ENCODE measurements around the gene EYS.

EYS gene

DNA sequence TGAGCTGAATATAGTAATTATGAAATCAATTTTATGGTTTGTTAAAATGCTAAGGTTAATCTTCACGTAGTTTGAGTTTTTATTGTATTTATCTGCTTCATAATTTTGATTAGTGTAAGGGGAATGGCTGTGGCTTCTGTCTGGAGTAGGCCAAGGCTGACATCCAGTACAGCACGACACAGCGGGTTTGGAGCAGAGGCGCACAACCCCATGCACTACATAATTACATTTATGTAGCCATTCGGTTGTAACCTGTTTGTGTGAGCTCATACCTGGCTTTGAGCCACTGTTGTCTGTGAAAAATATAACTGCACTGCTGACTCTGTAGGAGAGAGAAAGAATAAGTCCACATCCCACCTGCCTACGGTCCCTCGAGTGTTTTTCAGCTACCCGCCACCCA, 615.5 kb downstream of the EYS start:
- no peak overlapping the region for H3K4me3 ChIP-seq (ENCODE audit: low read depth, low read length)
- TF ChIP-seq MYC (IDR thresholded peaks at IDR 0.05; ENCODE audit: low read depth, low read length) (no peak), POLR2A (IDR thresholded peaks at IDR 0.05; ENCODE audit: extremely low read depth, insufficient read length) (no peak)
- TF ChIP-seq, protein P1, sequence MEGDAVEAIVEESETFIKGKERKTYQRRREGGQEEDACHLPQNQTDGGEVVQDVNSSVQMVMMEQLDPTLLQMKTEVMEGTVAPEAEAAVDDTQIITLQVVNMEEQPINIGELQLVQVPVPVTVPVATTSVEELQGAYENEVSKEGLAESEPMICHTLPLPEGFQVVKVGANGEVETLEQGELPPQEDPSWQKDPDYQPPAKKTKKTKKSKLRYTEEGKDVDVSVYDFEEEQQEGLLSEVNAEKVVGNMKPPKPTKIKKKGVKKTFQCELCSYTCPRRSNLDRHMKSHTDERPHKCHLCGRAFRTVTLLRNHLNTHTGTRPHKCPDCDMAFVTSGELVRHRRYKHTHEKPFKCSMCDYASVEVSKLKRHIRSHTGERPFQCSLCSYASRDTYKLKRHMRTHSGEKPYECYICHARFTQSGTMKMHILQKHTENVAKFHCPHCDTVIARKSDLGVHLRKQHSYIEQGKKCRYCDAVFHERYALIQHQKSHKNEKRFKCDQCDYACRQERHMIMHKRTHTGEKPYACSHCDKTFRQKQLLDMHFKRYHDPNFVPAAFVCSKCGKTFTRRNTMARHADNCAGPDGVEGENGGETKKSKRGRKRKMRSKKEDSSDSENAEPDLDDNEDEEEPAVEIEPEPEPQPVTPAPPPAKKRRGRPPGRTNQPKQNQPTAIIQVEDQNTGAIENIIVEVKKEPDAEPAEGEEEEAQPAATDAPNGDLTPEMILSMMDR (IDR thresholded peaks at IDR 0.05; ENCODE audit: low read depth, low read length): no peak
- TF ChIP-seq, protein P2, sequence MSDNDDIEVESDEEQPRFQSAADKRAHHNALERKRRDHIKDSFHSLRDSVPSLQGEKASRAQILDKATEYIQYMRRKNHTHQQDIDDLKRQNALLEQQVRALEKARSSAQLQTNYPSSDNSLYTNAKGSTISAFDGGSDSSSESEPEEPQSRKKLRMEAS (IDR thresholded peaks at IDR 0.05; ENCODE audit: low read depth, low read length): no peak
- no peak for DNase-seq (ENCODE audit: low read depth)

DNA sequence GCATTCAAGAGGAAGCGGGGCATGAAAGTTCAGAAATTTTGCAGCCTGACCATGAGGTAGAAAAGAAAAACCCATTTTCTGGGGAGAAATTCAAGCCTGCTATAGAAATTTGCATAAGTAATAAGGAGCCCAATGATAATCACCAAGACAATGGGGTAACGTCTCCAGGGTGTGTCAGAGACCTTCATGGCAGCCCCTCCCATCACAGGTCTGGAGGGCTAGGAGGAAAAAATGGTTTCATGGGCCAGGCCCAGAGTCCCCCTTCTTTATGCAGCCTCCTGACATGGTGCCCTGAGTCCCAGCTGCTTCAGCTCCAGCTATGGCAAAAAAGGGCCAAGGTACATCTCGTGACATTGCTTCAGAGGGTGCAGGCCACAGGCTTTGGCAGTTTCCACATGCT, 618.5 kb downstream of the EYS start:
- no peak overlapping the region for H3K4me3 ChIP-seq (ENCODE audit: low read depth, low read length)
- TF ChIP-seq, protein P1 (IDR thresholded peaks at IDR 0.05; ENCODE audit: low read depth, low read length): no peak
- TF ChIP-seq MYC (IDR thresholded peaks at IDR 0.05; ENCODE audit: low read depth, low read length) (no peak), POLR2A (IDR thresholded peaks at IDR 0.05; ENCODE audit: extremely low read depth, insufficient read length) (no peak)
- TF ChIP-seq, protein P2 (IDR thresholded peaks at IDR 0.05; ENCODE audit: low read depth, low read length): no peak
- no peak for DNase-seq (ENCODE audit: low read depth)

DNA sequence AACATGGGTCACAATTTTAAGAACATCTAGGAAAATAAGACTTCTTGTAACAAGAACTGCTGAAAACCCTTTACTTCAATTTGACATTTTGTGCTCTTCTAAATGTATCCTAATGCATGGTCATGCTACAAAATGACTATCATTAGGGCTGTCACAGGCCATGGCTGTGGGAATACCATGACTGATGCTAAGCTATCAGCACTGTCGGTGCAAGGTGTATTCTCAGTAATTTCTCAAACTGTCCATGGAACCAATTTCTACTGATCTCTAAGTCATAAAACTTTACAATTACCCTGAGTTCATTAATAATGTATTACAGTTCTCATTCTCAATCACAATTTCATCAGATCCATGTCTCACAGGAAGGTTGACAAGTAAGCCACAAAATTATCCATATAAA, 625.3 kb downstream of the EYS start:
- TF ChIP-seq POLR2A (IDR thresholded peaks at IDR 0.05; ENCODE audit: extremely low read depth, insufficient read length) (no peak), MYC (IDR thresholded peaks at IDR 0.05; ENCODE audit: low read depth, low read length) (no peak)
- TF ChIP-seq, protein P1 (IDR thresholded peaks at IDR 0.05; ENCODE audit: low read depth, low read length): no peak
- TF ChIP-seq, protein P2 (IDR thresholded peaks at IDR 0.05; ENCODE audit: low read depth, low read length): no peak
- DNase-seq (ENCODE audit: low read depth): no peak
- no peak overlapping the region for H3K4me3 ChIP-seq (ENCODE audit: low read depth, low read length)

DNA sequence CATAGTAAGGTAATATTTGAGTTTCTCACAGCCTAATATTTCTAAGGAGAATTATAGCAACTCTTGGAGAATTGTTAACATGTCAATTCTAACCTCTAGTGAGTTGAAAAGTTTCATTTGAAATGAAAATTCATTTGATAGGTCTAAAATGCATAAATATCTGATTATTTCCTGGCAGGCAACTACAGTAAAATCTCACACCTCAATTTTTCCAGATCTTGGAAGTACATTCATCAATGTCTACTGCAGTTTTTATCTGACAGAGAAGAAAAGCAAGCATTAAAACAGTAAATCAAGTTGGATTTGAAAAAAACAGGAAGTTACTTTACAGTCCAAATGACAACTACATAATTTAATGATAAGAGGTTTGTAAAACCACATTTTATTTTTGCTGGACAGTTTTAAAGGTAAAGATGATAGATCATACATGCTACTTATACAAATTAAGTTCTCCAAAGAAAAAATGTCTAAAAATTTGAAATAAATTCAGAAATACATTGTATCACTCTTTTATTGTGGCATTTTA, 631.3 kb downstream of the EYS start:
- H3K4me3 ChIP-seq (ENCODE audit: low read depth, low read length): no peak overlapping the region
- no peak for DNase-seq (ENCODE audit: low read depth)
- no peak for TF ChIP-seq POLR2A (IDR thresholded peaks at IDR 0.05; ENCODE audit: extremely low read depth, insufficient read length)
- TF ChIP-seq, protein P2 (IDR thresholded peaks at IDR 0.05; ENCODE audit: low read depth, low read length): no peak
- TF ChIP-seq, protein P1 (IDR thresholded peaks at IDR 0.05; ENCODE audit: low read depth, low read length): no peak
- no peak for TF ChIP-seq MYC (IDR thresholded peaks at IDR 0.05; ENCODE audit: low read depth, low read length)

DNA sequence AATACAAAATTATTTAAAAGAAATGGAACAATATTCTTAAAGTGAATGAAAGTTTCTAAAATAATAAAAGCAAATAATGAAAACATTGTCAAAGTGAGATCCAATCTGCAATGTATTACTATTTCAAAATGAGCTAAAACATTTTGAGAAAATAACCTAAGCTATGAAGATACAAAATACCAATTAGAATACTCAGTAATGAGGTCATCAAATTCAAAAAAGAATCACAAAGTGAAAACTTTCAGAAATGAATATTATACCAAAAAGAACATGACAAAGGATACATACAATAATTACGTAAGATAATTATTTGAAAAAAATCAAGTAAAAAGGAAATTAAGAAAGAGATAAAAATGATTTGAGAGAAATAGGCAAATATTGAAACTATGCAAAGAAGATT, 634.5 kb downstream of the EYS start:
- no peak for DNase-seq (ENCODE audit: low read depth)
- TF ChIP-seq, protein P2 (IDR thresholded peaks at IDR 0.05; ENCODE audit: low read depth, low read length): no peak
- TF ChIP-seq, protein P1 (IDR thresholded peaks at IDR 0.05; ENCODE audit: low read depth, low read length): no peak
- no peak for TF ChIP-seq MYC (IDR thresholded peaks at IDR 0.05; ENCODE audit: low read depth, low read length)
- no peak for TF ChIP-seq POLR2A (IDR thresholded peaks at IDR 0.05; ENCODE audit: extremely low read depth, insufficient read length)
- no peak overlapping the region for H3K4me3 ChIP-seq (ENCODE audit: low read depth, low read length)
